B cell (primary cell): ENCODE data around the gene MEX3A. TPM values are rescaled to one million over a fixed set of nuclear protein-coding genes. Genes with fewer than 3 reads are reported as not detected.

ENCODE experiments used
- ATAC-seq: fragments of 200-7000 bp; cut with Tn5 transposase; one replicate; pipeline ENCODE4 v1.10.0; 2021; ENCODE audit warnings: low read depth, mild to moderate bottlenecking, moderate number of reproducible peaks, moderate library complexity
- CTCF ChIA-PET: fragments of 350-600 bp; sonication (Branson Sonifier 250); formaldehyde crosslinking; loops from one replicate; lab custom pipeline; 2021; ENCODE audit warnings: antibody characterized with exemption, inconsistent platforms; lab: Charles Lee
- POLR2A ChIA-PET: fragments of 350-600 bp; sonication (Branson Sonifier 250); formaldehyde crosslinking; loops from one replicate; lab custom pipeline; 2021; ENCODE audit warnings: antibody characterized with exemption; lab: Charles Lee
- DNase-seq: peaks from one replicate; pipeline ENCODE4 v3.0.0; 2013
- H2AFZ ChIP-seq: 2 replicates; pipeline ENCODE4 v1.6.1; 2012; ENCODE audit warnings: mild to moderate bottlenecking, low read depth, low read length; ENCODE audit not compliant: insufficient read depth, poor library complexity, severe bottlenecking
- H3K27ac ChIP-seq, 2 donors: 1 replicate in 1 of 2; 2 replicates in 1 of 2; pipeline ENCODE4 v1.5.1; 2012 to 2013; ENCODE audit warnings: low read length in 2 of 2, mild to moderate bottlenecking in 2 of 2, moderate library complexity in 1 of 2
- H3K27me3 ChIP-seq, 4 experiments: fragments of 200-600 bp in 1 of 4; sonication (generic) in 1 of 4; replicated peaks in 1 of 4; 1 replicate in 2 of 4; 2 replicates in 2 of 4; pipeline versions ENCODE4 v1.6.1 to v1.7.0; 2013 to 2016; ENCODE audit warnings: low read length in 3 of 4, mild to moderate bottlenecking in 2 of 4, mixed read lengths in 1 of 4, moderate library complexity in 1 of 4; ENCODE audit not compliant: insufficient read depth in 4 of 4, control insufficient read depth in 3 of 4; ENCODE audit errors: control extremely low read depth in 1 of 4
- H3K36me3 ChIP-seq, 2 experiments: replicated peaks in 1 of 2; 1 replicate in 1 of 2; 2 replicates in 1 of 2; pipeline versions ENCODE4 v1.6.1 to v1.7.1; 2013; ENCODE audit warnings: low read length in 1 of 2; ENCODE audit not compliant: insufficient read depth in 2 of 2, control insufficient read depth in 1 of 2; ENCODE audit errors: control extremely low read depth in 1 of 2, extremely low read depth in 1 of 2
- H3K4me1 ChIP-seq, 2 donors: fragments of 200-600 bp in 1 of 2; sonication (generic) in 1 of 2; 1 replicate in 1 of 2; 2 replicates in 1 of 2; pipeline versions ENCODE4 v1.5.1 to v1.6.1; 2013 to 2017; ENCODE audit warnings: low read length in 2 of 2; ENCODE audit not compliant: control insufficient read depth in 2 of 2, insufficient read depth in 2 of 2
- H3K4me2 ChIP-seq: replicated peaks from 2 replicates; pipeline ENCODE3; 2012; ENCODE audit warnings: mild to moderate bottlenecking, low read depth, low read length; ENCODE audit not compliant: poor library complexity, severe bottlenecking
- H3K4me3 ChIP-seq, 5 experiments: fragments of 200-600 bp in 1 of 5; sonication (generic) in 1 of 5; 1 replicate in 3 of 5; 2 replicates in 2 of 5; pipeline versions ENCODE4 v1.5.1 to v1.7.0; 2011 to 2016; ENCODE audit warnings: low read length in 4 of 5, mild to moderate bottlenecking in 4 of 5, low read depth in 2 of 5, control low read depth in 1 of 5, moderate library complexity in 1 of 5; ENCODE audit not compliant: insufficient read depth in 1 of 5; ENCODE audit errors: control extremely low read depth in 1 of 5, extremely low read depth in 1 of 5
- H3K79me2 ChIP-seq: fragments of 200-600 bp; sonication (generic); one replicate; pipeline ENCODE4 v1.6.0; 2016; ENCODE audit warnings: low read length; ENCODE audit not compliant: control insufficient read depth, insufficient read depth
- H3K9ac ChIP-seq: fragments of 200-600 bp; sonication (generic); 2 replicates; pipeline ENCODE4 v1.6.1; 2017; ENCODE audit warnings: mild to moderate bottlenecking, low read length, moderate library complexity
- H3K9me3 ChIP-seq, 3 donors: one replicate each; pipeline versions ENCODE4 v1.6.1 to v1.7.1; 2013; ENCODE audit warnings: low read length in 2 of 3; ENCODE audit not compliant: control insufficient read depth in 2 of 3, insufficient read depth in 1 of 3; ENCODE audit errors: control extremely low read depth in 1 of 3
- H4K20me1 ChIP-seq: 2 replicates; pipeline ENCODE4 v1.6.0; 2012; ENCODE audit warnings: mild to moderate bottlenecking, low read length; ENCODE audit not compliant: insufficient read depth, control insufficient read depth, poor library complexity, severe bottlenecking
- H3K27ac Mint-ChIP-seq: one replicate; pipeline ENCODE4 v1.8.0; 2021; ENCODE audit warnings: mixed read lengths
- H3K27me3 Mint-ChIP-seq: one replicate; pipeline ENCODE4 v1.8.0; 2021; ENCODE audit warnings: mixed read lengths
- H3K4me1 Mint-ChIP-seq: one replicate; pipeline ENCODE4 v1.8.0; 2021; ENCODE audit warnings: mixed read lengths
- H3K4me3 Mint-ChIP-seq: one replicate; pipeline ENCODE4 v1.8.0; 2021; ENCODE audit warnings: mixed read lengths
- H3K9me3 Mint-ChIP-seq: one replicate; pipeline ENCODE4 v1.8.0; 2022; ENCODE audit warnings: mixed read lengths; ENCODE audit not compliant: insufficient read depth
- EZH2 ChIP-seq: IDR thresholded peaks from 2 replicates; pipeline ENCODE4 v1.6.1; 2012; ENCODE audit warnings: borderline replicate concordance, low read depth, mild to moderate bottlenecking, moderate library complexity, low read length; ENCODE audit not compliant: insufficient read depth, poor library complexity, severe bottlenecking
- WGBS: methylation state at CpG from one replicate; pipeline ENCODE4 v1.1.5; 2013; ENCODE audit warnings: missing lambda C conversion rate; ENCODE audit not compliant: insufficient coverage; 5-methylcytosine and 5-hydroxymethylcytosine counted together
- intact Hi-C: fragments of 100-400 bp; cut with micrococcal nuclease; formaldehyde crosslinking; loops from one replicate; pipeline ENCODE4 v1.10.0; 2022
- polyA plus RNA-seq: library from polyadenylated mRNA; depleted of rRNA; stranded (reverse); fragments of >200 nt; gene quantifications from 2 replicates; pipeline ENCODE4 v1.2.3, GENCODE V29; 2012
- total RNA-seq, 2 donors: library from RNA; stranded (reverse); fragments of 120-200 nt in 1 of 2; gene quantifications; 1 replicate in 1 of 2; 2 replicates in 1 of 2; pipeline versions ENCODE4 v1.2.3 to v1.2.4, GENCODE V29; 2013 to 2022
- TF ChIP-seq, protein P1 (sequence below): fragments of 200-600 bp; IDR thresholded peaks from one replicate; pipeline ENCODE4 v1.8.0; 2022; ENCODE audit warnings: antibody characterized with exemption, mild to moderate bottlenecking

MEX3A gene
- total and polyA plus RNA-seq, 2 donors (not counting 1 experiment from before 2014, with no cell fraction given) = 0.27 to 1.1 TPM

DNA sequence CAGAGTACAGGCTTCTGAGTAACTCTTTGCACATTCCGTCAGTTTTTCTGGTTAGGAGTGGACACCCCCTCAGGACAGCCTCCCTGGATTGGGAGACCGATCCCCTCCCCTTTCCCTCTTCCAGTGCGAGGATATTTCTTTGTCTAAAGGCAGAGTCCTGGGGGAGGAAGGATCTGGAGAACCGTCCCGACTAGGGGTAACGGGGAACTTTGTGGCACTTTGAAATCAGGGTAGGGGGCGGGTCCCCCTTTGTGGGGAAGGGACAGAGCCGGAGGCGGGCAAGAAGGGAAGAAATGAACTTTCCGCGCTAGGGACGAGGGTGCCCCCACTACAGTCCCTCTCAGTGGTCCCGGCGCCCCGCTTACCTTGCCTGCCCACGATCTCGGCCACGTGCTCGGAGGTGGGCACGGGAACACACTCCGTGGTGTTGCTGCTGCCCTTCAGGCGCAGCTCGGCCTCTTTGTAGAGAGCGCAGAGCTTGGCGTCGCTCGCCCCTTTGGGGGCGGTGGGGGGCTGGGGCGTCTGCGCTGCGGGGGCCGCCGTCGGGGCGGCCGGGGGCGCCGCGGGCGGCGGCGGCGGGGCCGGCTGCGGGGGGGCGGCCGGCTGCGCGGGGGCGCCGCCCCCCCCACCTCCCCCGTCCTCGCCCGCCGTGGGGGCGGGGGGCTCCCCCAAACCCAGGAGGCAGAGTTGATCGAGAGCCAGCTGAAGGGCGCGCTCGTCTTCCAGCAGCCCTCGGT, 917 bp downstream of the MEX3A start:
- Histone ChIP-seq H3K79me2 (no peaks in the 10 kb centered on the region), H3K4me2 (peak overlapping the region; percentile 99), H3K27ac (no peak overlapping the region), H3K27me3 (peaks cover 0 to 45% (median 21%) of the 10 kb centered on the region in 4 experiments), H2AFZ (peak overlapping the region; percentile 90), H3K36me3 (no peaks in the 10 kb centered on the region), H3K9me3 (peaks cover 0 to 4% (median 0%) of the 10 kb centered on the region in 3 donors), H3K4me3 (peak overlapping the region in 3 of 5 experiments; percentile 81 to 87 (median 84)), H3K9ac (peak overlapping the region; percentile 80), H4K20me1 (no peaks in the 10 kb centered on the region), H3K4me1 (peaks cover 12 to 26% of the 10 kb centered on the region in 2 donors)
- no peak for DNase-seq
- peak overlapping the region; percentile 91 for H3K4me3 Mint-ChIP-seq
- intact Hi-C loops = no loop called here
- H3K9me3 Mint-ChIP-seq = no peaks in the 10 kb centered on the region
- no peak for ATAC-seq
- H3K4me1 Mint-ChIP-seq = peaks cover 29% of the 10 kb centered on the region
- TF ChIP-seq, protein P1, sequence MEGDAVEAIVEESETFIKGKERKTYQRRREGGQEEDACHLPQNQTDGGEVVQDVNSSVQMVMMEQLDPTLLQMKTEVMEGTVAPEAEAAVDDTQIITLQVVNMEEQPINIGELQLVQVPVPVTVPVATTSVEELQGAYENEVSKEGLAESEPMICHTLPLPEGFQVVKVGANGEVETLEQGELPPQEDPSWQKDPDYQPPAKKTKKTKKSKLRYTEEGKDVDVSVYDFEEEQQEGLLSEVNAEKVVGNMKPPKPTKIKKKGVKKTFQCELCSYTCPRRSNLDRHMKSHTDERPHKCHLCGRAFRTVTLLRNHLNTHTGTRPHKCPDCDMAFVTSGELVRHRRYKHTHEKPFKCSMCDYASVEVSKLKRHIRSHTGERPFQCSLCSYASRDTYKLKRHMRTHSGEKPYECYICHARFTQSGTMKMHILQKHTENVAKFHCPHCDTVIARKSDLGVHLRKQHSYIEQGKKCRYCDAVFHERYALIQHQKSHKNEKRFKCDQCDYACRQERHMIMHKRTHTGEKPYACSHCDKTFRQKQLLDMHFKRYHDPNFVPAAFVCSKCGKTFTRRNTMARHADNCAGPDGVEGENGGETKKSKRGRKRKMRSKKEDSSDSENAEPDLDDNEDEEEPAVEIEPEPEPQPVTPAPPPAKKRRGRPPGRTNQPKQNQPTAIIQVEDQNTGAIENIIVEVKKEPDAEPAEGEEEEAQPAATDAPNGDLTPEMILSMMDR = no peak
- TF ChIP-seq EZH2 = no peak
- ChIA-PET POLR2A (interaction anchor here (0.7 kb wide), 1 partner anchor 16 kb away, joined by 3 read pairs; no protein-coding TSS in a partner anchor), CTCF (interaction anchor here (1.6 kb wide), 1 partner anchor 16 kb away, joined by 8 read pairs; no protein-coding TSS in a partner anchor)
- peaks cover 11% of the 10 kb centered on the region for H3K27me3 Mint-ChIP-seq
- H3K27ac Mint-ChIP-seq = no peak overlapping the region
- WGBS = 5% methylated on average over 36 of the region's 61 CpGs

- no peak overlapping the region for H3K27ac Mint-ChIP-seq
These were observed 1.4 kb downstream of the MEX3A start for GRCh38 chr1:156080863-156081179.

More at GRCh38 chr1:156080863-156081179, 1.4 kb downstream of the MEX3A start:
- TF ChIP-seq, protein P1 = no peak
- no peak for TF ChIP-seq EZH2
- Histone ChIP-seq H3K27me3 (peaks cover 0 to 40% (median 20%) of the 10 kb centered on the region in 4 experiments), H3K27ac (no peak overlapping the region), H3K4me3 (no peak overlapping the region), H3K79me2 (no peaks in the 10 kb centered on the region), H3K9ac (no peak overlapping the region), H3K36me3 (no peaks in the 10 kb centered on the region), H2AFZ (no peak overlapping the region), H3K4me1 (peaks cover 17 to 31% of the 10 kb centered on the region in 2 donors), H3K4me2 (no peak overlapping the region), H4K20me1 (no peaks in the 10 kb centered on the region), H3K9me3 (peaks cover 0 to 4% (median 0%) of the 10 kb centered on the region in 3 donors)
- 87% methylated on average over 3 of the region's 4 CpGs for WGBS
- H3K4me3 Mint-ChIP-seq = peak overlapping the region; percentile 75
- no peaks in the 10 kb centered on the region for H3K9me3 Mint-ChIP-seq
- POLR2A ChIA-PET = no interaction called here
- DNase-seq = no peak
- intact Hi-C loops = no loop called here
- CTCF ChIA-PET = no interaction called here
- ATAC-seq = no peak
- H3K4me1 Mint-ChIP-seq = peaks cover 34% of the 10 kb centered on the region
- H3K27me3 Mint-ChIP-seq = peaks cover 6% of the 10 kb centered on the region
